Superior temporal gyrus (tissue), 1 donor: ENCODE results near the gene REN.
A peak's percentile ranks its signal among the peaks of the same experiment; 100 is the strongest.

ENCODE experiments used
- DNase-seq: peaks from one replicate; pipeline ENCODE4 v3.0.0-alpha.2; 2016; ENCODE audit errors: extremely low spot score

The REN gene

GRCh38 chr1:204166219-204166618 lies at the start of gene REN:
REN (minus strand) TSS chr1:204166337; CDS start chr1:204166293, 44 bp downstream.
- no peak for DNase-seq

- DNase-seq = peak; percentile 83
Measured at GRCh38 chr1:204213668-204214662, 47.8 kb upstream of the REN start, which contains the start of gene GOLT1A. GOLT1A (minus strand) TSS chr1:204213988; CDS start chr1:204213906, 82 bp downstream.

GRCh38 chr1:204212715-204213114 lies 46.6 kb upstream of the REN start:
- no peak for DNase-seq

GRCh38 chr1:204211046-204211445 lies 44.9 kb upstream of the REN start:
- no peak for DNase-seq

- peak; percentile 67 for DNase-seq
Measured at GRCh38 chr1:204207136-204207616, 41.0 kb upstream of the REN start.

GRCh38 chr1:204206121-204206520 lies 40.0 kb upstream of the REN start:
- peak; percentile 38 for DNase-seq

GRCh38 chr1:204205486-204205885 lies 39.3 kb upstream of the REN start:
- no peak for DNase-seq

- no peak for DNase-seq
Measured at GRCh38 chr1:204204944-204205343, 38.8 kb upstream of the REN start.

- DNase-seq = no peak
Measured at GRCh38 chr1:204203206-204203767, 37.1 kb upstream of the REN start.

GRCh38 chr1:204202481-204202880 lies 36.3 kb upstream of the REN start:
- no peak for DNase-seq

- no peak for DNase-seq
Measured at GRCh38 chr1:204201348-204202040, 35.4 kb upstream of the REN start.

- no peak for DNase-seq
Measured at GRCh38 chr1:204199579-204199978, 33.4 kb upstream of the REN start.

GRCh38 chr1:204198348-204199340 lies 32.5 kb upstream of the REN start:
- DNase-seq = peak; percentile 18

GRCh38 chr1:204197068-204197467 lies 30.9 kb upstream of the REN start:
- DNase-seq = no peak

GRCh38 chr1:204196068-204196795 lies 30.1 kb upstream of the REN start, which contains the start of gene KISS1:
KISS1 (minus strand) TSS chr1:204196491; CDS start chr1:204192876, 3,615 bp downstream.
- DNase-seq = no peak

- no peak for DNase-seq
Measured at GRCh38 chr1:204194771-204195170, 28.6 kb upstream of the REN start.

- no peak for DNase-seq
Measured at GRCh38 chr1:204194080-204194479, 27.9 kb upstream of the REN start.

GRCh38 chr1:204192589-204193352 lies 26.6 kb upstream of the REN start:
- DNase-seq = no peak

GRCh38 chr1:204192046-204192445 lies 25.9 kb upstream of the REN start:
- DNase-seq = no peak
